Effector memory CD8-positive, alpha-beta T cell (primary cell): ENCODE results near the gene MAN1A2.

Experiments used
- ATAC-seq: fragments of 150-1000 bp; cut with Tn5 transposase; replicated peaks from 2 replicates; pipeline ENCODE4 v1.10.0; 2021; ENCODE audit warnings: mild to moderate bottlenecking, moderate library complexity
- DNase-seq, 3 experiments: peaks; one replicate each; pipeline ENCODE4 v3.0.0; 2021
- H3K27ac Mint-ChIP-seq, 2 donors: one replicate each; pipeline ENCODE4 v1.8.0; 2022; ENCODE audit warnings: mild to moderate bottlenecking in 2 of 2, mixed read lengths in 2 of 2, moderate library complexity in 2 of 2
- H3K27me3 Mint-ChIP-seq, 2 donors: one replicate each; pipeline ENCODE4 v1.8.0; 2022; ENCODE audit warnings: mixed read lengths in 2 of 2
- H3K36me3 Mint-ChIP-seq: one replicate; pipeline ENCODE4 v1.8.0; 2022; ENCODE audit warnings: mild to moderate bottlenecking, moderate library complexity, mixed read lengths; ENCODE audit not compliant: insufficient read depth
- H3K4me1 Mint-ChIP-seq, 2 donors: one replicate each; pipeline ENCODE4 v1.8.0; 2022; ENCODE audit warnings: low read depth in 2 of 2, mixed read lengths in 2 of 2
- H3K4me3 Mint-ChIP-seq, 2 donors: one replicate each; pipeline ENCODE4 v1.8.0; 2022; ENCODE audit warnings: mild to moderate bottlenecking in 2 of 2, mixed read lengths in 2 of 2, moderate library complexity in 2 of 2
- H3K9me3 Mint-ChIP-seq, 2 donors: one replicate each; pipeline ENCODE4 v1.8.0; 2022; ENCODE audit warnings: mixed read lengths in 2 of 2

MAN1A2 gene

GRCh38 chr1:117368116-117369108 is 1.2 kb downstream of the MAN1A2 start:
- ATAC-seq (no peak), DNase-seq (no peak)
- Mint-ChIP-seq H3K27me3 (no peaks in the 10 kb centered on the region), H3K36me3 (peaks cover 23% of the 10 kb centered on the region), H3K9me3 (no peaks in the 10 kb centered on the region), H3K27ac (peak overlapping the region; percentile 94 to 98), H3K4me1 (peaks cover 50 to 62% of the 10 kb centered on the region in 2 donors), H3K4me3 (peak overlapping the region; percentile 93 to 95)

DNA sequence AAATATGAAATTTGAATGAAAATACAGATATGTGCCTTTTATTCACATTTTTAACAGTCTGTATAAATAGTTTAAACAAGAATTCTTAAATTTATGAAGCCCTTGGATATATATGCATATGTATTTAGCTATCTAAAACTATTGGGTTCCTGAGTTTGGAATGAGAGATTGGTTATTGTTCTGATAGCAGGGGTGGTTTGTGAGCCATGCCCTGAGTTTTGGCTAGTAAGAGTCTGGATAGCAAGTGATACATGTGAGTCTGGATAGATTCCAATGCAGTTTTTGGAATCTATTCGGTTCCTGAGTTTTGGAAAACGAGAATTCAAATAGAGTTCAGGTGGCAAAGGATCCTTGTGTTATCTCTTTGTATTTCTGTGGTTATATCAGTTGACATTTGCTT is 2.8 kb downstream of the MAN1A2 start:
- ATAC-seq (no peak), DNase-seq (no peak)
- Mint-ChIP-seq H3K9me3 (no peaks in the 10 kb centered on the region), H3K4me3 (peak overlapping the region; percentile 93 to 95), H3K36me3 (peaks cover 23% of the 10 kb centered on the region), H3K4me1 (peaks cover 45 to 64% of the 10 kb centered on the region in 2 donors), H3K27ac (peak overlapping the region in 1 of 2 donors; percentile 15), H3K27me3 (no peaks in the 10 kb centered on the region)

DNA sequence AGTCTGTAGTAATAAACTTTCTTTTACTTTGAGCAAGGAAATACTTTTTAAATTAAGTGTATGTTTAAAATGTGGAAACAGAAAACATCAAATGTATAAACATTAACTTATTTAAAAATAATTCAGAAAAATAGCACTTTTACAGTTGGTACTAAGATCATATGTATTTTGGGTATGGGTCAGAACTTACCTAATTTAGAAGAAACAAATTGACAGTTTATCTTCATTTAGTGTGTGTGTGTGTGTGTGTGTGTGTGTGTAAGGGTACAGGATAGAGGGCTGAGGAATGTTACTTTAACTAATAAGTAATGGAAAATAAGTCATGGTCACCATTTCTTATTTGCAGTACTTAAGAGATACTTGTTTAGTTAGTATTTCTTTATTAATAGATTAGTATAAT is 3.3 kb downstream of the MAN1A2 start:
- Mint-ChIP-seq H3K27me3 (no peaks in the 10 kb centered on the region), H3K4me1 (peaks cover 43 to 60% of the 10 kb centered on the region in 2 donors), H3K27ac (peak overlapping the region in 1 of 2 donors; percentile 15), H3K36me3 (peaks cover 22% of the 10 kb centered on the region), H3K4me3 (peak overlapping the region; percentile 93 to 95), H3K9me3 (no peaks in the 10 kb centered on the region)
- no peak for ATAC-seq
- DNase-seq = no peak

GRCh38 chr1:117371441-117372151 is 4.3 kb downstream of the MAN1A2 start:
- no peak for ATAC-seq
- peaks cover 41 to 60% of the 10 kb centered on the region in 2 donors for H3K4me1 Mint-ChIP-seq
- no peaks in the 10 kb centered on the region for H3K9me3 Mint-ChIP-seq
- H3K27ac Mint-ChIP-seq = peak overlapping the region; percentile 38 to 73
- H3K27me3 Mint-ChIP-seq = no peaks in the 10 kb centered on the region
- no peak for DNase-seq
- H3K4me3 Mint-ChIP-seq = peak overlapping the region; percentile 1 to 62
- peaks cover 11% of the 10 kb centered on the region for H3K36me3 Mint-ChIP-seq

GRCh38 chr1:117372863-117373412 is 5.7 kb downstream of the MAN1A2 start:
- H3K36me3 Mint-ChIP-seq = peaks cover 5% of the 10 kb centered on the region
- peak overlapping the region in 1 of 2 donors; percentile 13 for H3K27ac Mint-ChIP-seq
- ATAC-seq (no peak), DNase-seq (no peak)
- no peaks in the 10 kb centered on the region for H3K27me3 Mint-ChIP-seq
- no peaks in the 10 kb centered on the region for H3K9me3 Mint-ChIP-seq
- peak overlapping the region in 1 of 2 donors; percentile 11 for H3K4me3 Mint-ChIP-seq
- peaks cover 36 to 60% of the 10 kb centered on the region in 2 donors for H3K4me1 Mint-ChIP-seq

- Mint-ChIP-seq H3K27me3 (no peaks in the 10 kb centered on the region), H3K9me3 (no peaks in the 10 kb centered on the region), H3K4me3 (no peak overlapping the region), H3K4me1 (peaks cover 28 to 55% of the 10 kb centered on the region in 2 donors), H3K36me3 (peaks cover 5% of the 10 kb centered on the region), H3K27ac (peak overlapping the region in 1 of 2 donors; percentile 13)
- DNase-seq (no peak), ATAC-seq (no peak)
These were observed 6.7 kb downstream of the MAN1A2 start for GRCh38 chr1:117373932-117374331.

GRCh38 chr1:117375327-117375726 is 8.1 kb downstream of the MAN1A2 start:
- Mint-ChIP-seq H3K27me3 (no peaks in the 10 kb centered on the region), H3K4me3 (no peak overlapping the region), H3K36me3 (peaks cover 5% of the 10 kb centered on the region), H3K27ac (no peak overlapping the region), H3K9me3 (no peaks in the 10 kb centered on the region), H3K4me1 (peaks cover 32 to 60% of the 10 kb centered on the region in 2 donors)
- ATAC-seq = no peak
- no peak for DNase-seq

DNA sequence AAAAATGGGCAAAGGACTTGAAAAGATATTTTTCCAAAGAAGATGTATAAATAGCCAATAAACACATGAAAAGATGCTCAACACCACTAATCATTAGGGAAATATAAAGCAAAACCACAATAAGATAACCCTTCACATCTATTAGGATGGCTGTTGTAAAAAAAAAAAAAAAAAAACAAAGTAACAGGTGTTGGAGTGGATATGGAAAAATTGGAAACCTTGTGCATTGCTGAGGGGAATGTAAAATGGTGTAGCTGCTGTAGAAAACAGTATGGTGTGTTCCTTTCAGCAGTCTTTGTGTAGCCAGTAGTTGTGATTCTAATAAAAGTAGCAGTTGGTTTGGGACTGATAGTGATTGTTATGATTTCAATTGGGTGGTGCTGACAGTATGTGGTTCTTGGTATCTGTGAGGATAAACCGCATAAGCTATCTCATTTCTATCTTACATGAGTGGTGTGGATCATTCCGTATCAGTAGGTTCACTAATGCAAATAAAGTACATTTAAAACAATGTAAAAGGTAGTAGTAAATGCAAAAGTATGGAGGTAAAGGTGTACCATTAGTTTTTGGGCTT is 19.9 kb downstream of the MAN1A2 start:
- ATAC-seq (no peak), DNase-seq (no peak)
- H3K27ac Mint-ChIP-seq = peak overlapping the region; percentile 44 to 93
- no peaks in the 10 kb centered on the region for H3K27me3 Mint-ChIP-seq
- H3K9me3 Mint-ChIP-seq = peaks cover 2 to 10% of the 10 kb centered on the region in 2 donors
- H3K36me3 Mint-ChIP-seq = no peaks in the 10 kb centered on the region
- peak overlapping the region; percentile 11 to 36 for H3K4me3 Mint-ChIP-seq
- H3K4me1 Mint-ChIP-seq = peaks cover 48 to 68% of the 10 kb centered on the region in 2 donors

DNA sequence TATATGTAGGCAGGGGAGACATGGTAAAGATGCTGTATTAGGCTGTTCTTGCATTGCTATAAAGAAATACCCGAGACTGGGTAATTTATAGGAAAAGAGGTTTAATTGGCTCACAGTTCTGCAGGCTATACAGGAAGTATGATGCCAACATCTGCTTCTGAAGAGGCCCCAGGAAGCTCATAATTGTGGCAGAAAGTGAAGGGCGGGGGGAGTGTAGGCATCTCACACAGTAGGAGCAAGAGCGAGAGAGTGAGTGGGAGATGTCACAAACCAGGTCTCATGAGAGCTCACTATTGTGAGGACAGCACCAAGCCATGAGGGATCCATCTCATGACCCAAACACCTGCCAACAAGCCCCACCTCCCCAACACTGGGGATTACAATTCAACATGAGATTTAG is 21.1 kb downstream of the MAN1A2 start:
- peak overlapping the region in 1 of 2 donors; percentile 12 for H3K4me3 Mint-ChIP-seq
- peak overlapping the region in 1 of 2 donors; percentile 93 for H3K27ac Mint-ChIP-seq
- peaks cover 51 to 67% of the 10 kb centered on the region in 2 donors for H3K4me1 Mint-ChIP-seq
- DNase-seq (no peak), ATAC-seq (peak; percentile 52)
- H3K27me3 Mint-ChIP-seq = no peaks in the 10 kb centered on the region
- peaks cover 2 to 10% of the 10 kb centered on the region in 2 donors for H3K9me3 Mint-ChIP-seq
- H3K36me3 Mint-ChIP-seq = no peaks in the 10 kb centered on the region

- DNase-seq = no peak
- H3K27ac Mint-ChIP-seq = no peak overlapping the region
- no peak for ATAC-seq
- H3K4me1 Mint-ChIP-seq = peaks cover 50 to 73% of the 10 kb centered on the region in 2 donors
- peaks cover 2 to 3% of the 10 kb centered on the region in 2 donors for H3K9me3 Mint-ChIP-seq
- H3K36me3 Mint-ChIP-seq = no peaks in the 10 kb centered on the region
- no peaks in the 10 kb centered on the region for H3K27me3 Mint-ChIP-seq
- H3K4me3 Mint-ChIP-seq = no peak overlapping the region
These were observed 22.0 kb downstream of the MAN1A2 start for GRCh38 chr1:117389284-117389683.

- DNase-seq (no peak), ATAC-seq (no peak)
- Mint-ChIP-seq H3K27me3 (no peaks in the 10 kb centered on the region), H3K36me3 (no peaks in the 10 kb centered on the region), H3K9me3 (no peaks in the 10 kb centered on the region), H3K4me1 (peaks cover 53 to 78% of the 10 kb centered on the region in 2 donors), H3K27ac (no peak overlapping the region), H3K4me3 (no peak overlapping the region)
These were observed 22.5 kb downstream of the MAN1A2 start for GRCh38 chr1:117389779-117390178.

DNA sequence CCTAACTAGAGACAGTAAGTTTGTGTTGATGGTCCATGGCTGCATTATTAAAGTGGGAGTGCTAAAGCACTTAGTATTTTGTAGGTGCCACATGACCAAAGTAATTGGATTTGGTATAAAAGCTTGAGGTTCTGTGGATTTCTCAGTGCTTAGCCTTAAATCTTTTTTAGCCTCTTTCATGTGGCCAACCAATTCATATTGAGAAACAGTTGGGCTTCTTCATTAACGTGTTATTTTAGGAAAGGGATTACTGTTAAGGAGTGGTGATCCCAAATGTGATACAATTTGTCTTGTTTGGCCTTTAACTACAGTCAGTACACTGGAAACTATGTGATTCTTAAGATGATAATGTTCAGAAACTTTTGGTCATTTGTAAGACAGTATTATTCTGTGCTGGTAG is 25.5 kb downstream of the MAN1A2 start:
- Mint-ChIP-seq H3K36me3 (no peaks in the 10 kb centered on the region), H3K4me1 (peaks cover 39 to 65% of the 10 kb centered on the region in 2 donors), H3K27ac (no peak overlapping the region), H3K27me3 (no peaks in the 10 kb centered on the region), H3K9me3 (no peaks in the 10 kb centered on the region), H3K4me3 (no peak overlapping the region)
- no peak for DNase-seq
- ATAC-seq = no peak

- DNase-seq = no peak
- no peak for ATAC-seq
- H3K4me3 Mint-ChIP-seq = no peak overlapping the region
- H3K4me1 Mint-ChIP-seq = peaks cover 49 to 73% of the 10 kb centered on the region in 2 donors
- H3K27me3 Mint-ChIP-seq = no peaks in the 10 kb centered on the region
- H3K9me3 Mint-ChIP-seq = no peaks in the 10 kb centered on the region
- no peak overlapping the region for H3K27ac Mint-ChIP-seq
- no peaks in the 10 kb centered on the region for H3K36me3 Mint-ChIP-seq
These were observed 28.8 kb downstream of the MAN1A2 start for GRCh38 chr1:117396074-117396473.
